GM13977 (cell line): ENCODE data around the gene ALDH1L1.

Experiments used
- DNase-seq: peaks from one replicate; pipeline ENCODE4 v3.0.0; 2012; ENCODE audit warnings: low spot score
- CTCF ChIP-seq: IDR thresholded peaks from 2 replicates; pipeline ENCODE4 v1.5.1; 2012; ENCODE audit warnings: mild to moderate bottlenecking, control low read depth; ENCODE audit not compliant: insufficient read depth; ENCODE audit errors: extremely low read depth, missing control alignments
- in situ Hi-C: fragments of 300-500 bp; cut with MboI; formaldehyde crosslinking; loops from one replicate; pipeline ENCODE4 v1.12.0; 2022; ENCODE audit warnings: low sequenced_read_pairs, low pct_unique_long_range_greater_than_20kb, mixed read lengths, inconsistent platforms; ENCODE audit not compliant: unreplicated experiment

ALDH1L1 gene

GRCh38 chr3:126085276-126085675 lies 95.1 kb downstream of the ALDH1L1 start:
- in situ Hi-C loops: no loop called here
- DNase-seq: no peak
- TF ChIP-seq CTCF: no peak

GRCh38 chr3:126084768-126085180 lies 95.6 kb downstream of the ALDH1L1 start:
- in situ Hi-C loops: no loop called here
- TF ChIP-seq CTCF: no peak

GRCh38 chr3:126083913-126084767 lies 96.2 kb downstream of the ALDH1L1 start, which contains the start of gene SLC41A3:
Gene SLC41A3, minus strand, starts transcription at chr3:126084124. Its CDS starts 15,905 bp downstream, at chr3:126068219.
- peak; percentile 97 for DNase-seq
- TF ChIP-seq CTCF: peak; percentile 64
- in situ Hi-C loops: no loop called here

More at GRCh38 chr3:126084768-126085180, 95.6 kb downstream of the ALDH1L1 start:
- no peak for DNase-seq

GRCh38 chr3:126083511-126083912 lies 96.9 kb downstream of the ALDH1L1 start:
- no peak for TF ChIP-seq CTCF
- DNase-seq: peak; percentile 68
- in situ Hi-C loops: no loop called here

GRCh38 chr3:126083138-126083445 lies 97.3 kb downstream of the ALDH1L1 start:
- DNase-seq: no peak
- in situ Hi-C loops: no loop called here

More at GRCh38 chr3:126083138-126083445, 97.3 kb downstream of the ALDH1L1 start:
- TF ChIP-seq CTCF: no peak
